Retinal pigment epithelial cell (primary cell): ENCODE data around the gene HSBP1.

Source experiments
- DNase-seq: peaks from one replicate; pipeline ENCODE4 v3.0.0-alpha.2; 2010; ENCODE audit warnings: low read depth
- H3K4me3 ChIP-seq: 2 replicates; pipeline ENCODE4 v1.5.1; 2011; ENCODE audit warnings: mild to moderate bottlenecking, low read length, control low read depth, moderate library complexity
- CTCF ChIP-seq: conservative IDR thresholded peaks from 2 replicates; pipeline ENCODE4 v1.5.1; 2011; ENCODE audit warnings: low read depth, low read length, control low read depth, inconsistent platforms

HSBP1 gene

GRCh38 chr16:83792391-83792790, 15.4 kb upstream of the HSBP1 start:
- no peak overlapping the region for H3K4me3 ChIP-seq
- no peak for DNase-seq
- TF ChIP-seq CTCF = no peak

GRCh38 chr16:83793179-83793578, 14.6 kb upstream of the HSBP1 start:
- no peak for DNase-seq
- TF ChIP-seq CTCF = no peak
- H3K4me3 ChIP-seq = no peak overlapping the region

GRCh38 chr16:83794860-83795554, 12.8 kb upstream of the HSBP1 start:
- DNase-seq = no peak
- no peak for TF ChIP-seq CTCF

GRCh38 chr16:83797013-83797412, 10.8 kb upstream of the HSBP1 start:
- no peak for DNase-seq
- TF ChIP-seq CTCF = no peak
- no peak overlapping the region for H3K4me3 ChIP-seq

More at GRCh38 chr16:83794860-83795554, 12.8 kb upstream of the HSBP1 start:
- H3K4me3 ChIP-seq = no peak overlapping the region

GRCh38 chr16:83799336-83799735, 8.4 kb upstream of the HSBP1 start:
- no peak overlapping the region for H3K4me3 ChIP-seq
- no peak for DNase-seq
- TF ChIP-seq CTCF = no peak

GRCh38 chr16:83802135-83802534, 5.6 kb upstream of the HSBP1 start:
- no peak overlapping the region for H3K4me3 ChIP-seq
- DNase-seq = no peak
- TF ChIP-seq CTCF = no peak

- TF ChIP-seq CTCF = no peak
- no peak for DNase-seq
- no peak overlapping the region for H3K4me3 ChIP-seq
Measured at GRCh38 chr16:83802554-83803205, 5.1 kb upstream of the HSBP1 start.
